HG03045 (cell line): ENCODE data around the gene SLC37A1.

Source experiments
- ATAC-seq: cut with Tn5 transposase; IDR thresholded peaks from one replicate; pipeline ENCODE4 v1.9.1; 2021; ENCODE audit warnings: mild to moderate bottlenecking, moderate library complexity; ENCODE audit not compliant: unreplicated experiment

The SLC37A1 gene

GRCh38 chr21:42542196-42542595, 28.5 kb downstream of the SLC37A1 start:
- ATAC-seq = no peak

GRCh38 chr21:42542596-42542995, 28.9 kb downstream of the SLC37A1 start:
- no peak for ATAC-seq

GRCh38 chr21:42543106-42543847, 29.6 kb downstream of the SLC37A1 start:
- no peak for ATAC-seq

DNA sequence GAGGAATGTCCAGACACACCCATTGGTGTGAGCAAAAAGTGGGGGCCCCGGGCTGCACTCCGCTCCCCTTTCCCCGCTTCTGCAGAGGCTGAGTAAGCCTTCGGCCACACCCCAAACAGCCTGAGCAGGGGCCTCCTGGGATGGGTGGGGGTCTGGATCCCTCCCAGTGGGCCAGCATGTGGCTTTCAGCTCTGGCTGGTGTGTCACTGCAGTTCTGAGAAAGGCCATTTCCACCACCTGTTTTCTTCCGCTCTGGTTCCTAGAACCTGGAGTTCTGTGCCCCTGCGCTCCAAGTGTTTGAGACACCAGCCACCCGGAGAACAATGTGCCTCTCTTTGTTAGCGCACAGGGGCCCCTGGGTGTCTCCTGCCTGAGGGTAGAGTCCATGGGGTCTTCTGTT, 30.9 kb downstream of the SLC37A1 start:
- no peak for ATAC-seq

- no peak for ATAC-seq
Measured at GRCh38 chr21:42545317-42545716, 31.7 kb downstream of the SLC37A1 start.

DNA sequence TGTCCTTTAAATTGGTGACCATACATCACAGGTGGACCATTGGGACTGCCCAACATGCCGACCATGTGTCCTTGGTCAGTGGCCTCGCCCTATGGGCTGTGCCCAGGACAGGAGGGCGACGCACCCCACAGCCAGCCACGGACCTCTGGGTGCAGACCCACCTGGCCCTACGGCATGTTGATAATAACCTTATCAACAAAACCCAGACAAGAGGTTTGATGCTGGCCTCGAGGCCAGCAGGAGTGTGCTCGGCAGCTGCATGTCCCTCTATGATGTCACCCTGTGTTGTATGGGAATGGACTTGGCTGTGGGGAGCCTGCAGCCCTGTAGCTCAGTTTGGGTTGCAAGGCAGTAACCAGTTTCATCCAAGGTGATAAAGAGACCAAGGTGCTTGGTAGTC, 32.1 kb downstream of the SLC37A1 start:
- no peak for ATAC-seq

DNA sequence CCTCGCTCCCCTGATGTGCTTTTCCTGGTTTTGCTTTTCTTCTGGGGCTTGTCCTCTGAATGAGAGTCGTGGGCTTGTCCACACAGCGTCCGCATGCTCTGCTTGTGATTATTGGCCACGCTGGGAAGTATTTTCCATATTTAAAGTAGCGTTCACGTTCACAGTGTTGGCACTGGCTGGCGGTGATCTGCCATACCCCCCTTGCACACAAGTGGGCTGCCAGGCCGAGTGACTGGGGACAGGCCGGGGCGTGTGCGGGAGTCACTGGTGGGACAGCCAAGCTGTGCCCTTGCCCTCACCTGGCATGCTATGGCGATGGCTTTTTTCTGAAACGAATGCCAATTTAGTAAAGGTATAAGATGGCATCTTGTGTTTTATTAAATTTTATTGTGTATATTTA, 32.8 kb downstream of the SLC37A1 start:
- no peak for ATAC-seq

GRCh38 chr21:42547001-42547905, 33.6 kb downstream of the SLC37A1 start:
- ATAC-seq = no peak

DNA sequence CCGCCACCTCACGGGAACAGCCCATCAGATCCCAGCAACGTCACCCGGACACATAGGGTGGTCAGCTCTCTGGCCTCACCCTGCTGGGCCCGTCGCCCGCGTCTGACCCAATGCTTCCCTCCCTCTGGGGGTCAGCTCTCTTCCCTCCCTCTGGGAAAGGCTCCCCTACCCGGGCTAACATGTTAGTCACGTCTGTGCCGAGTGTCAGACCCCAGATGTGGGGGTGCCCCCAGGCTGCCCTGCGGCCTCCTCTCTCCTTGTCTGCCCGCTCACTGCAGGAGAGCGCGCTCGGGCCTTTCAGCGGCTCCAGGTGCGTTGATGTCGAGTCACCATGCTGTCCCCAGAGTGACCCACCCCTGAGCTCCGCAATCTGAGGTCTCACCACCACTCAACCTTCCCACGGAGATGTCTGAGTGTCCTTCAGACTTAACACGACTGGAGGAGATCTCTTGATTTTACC, 34.3 kb downstream of the SLC37A1 start:
- no peak for ATAC-seq

- ATAC-seq = no peak
Measured at GRCh38 chr21:42548687-42549406, 35.2 kb downstream of the SLC37A1 start.

DNA sequence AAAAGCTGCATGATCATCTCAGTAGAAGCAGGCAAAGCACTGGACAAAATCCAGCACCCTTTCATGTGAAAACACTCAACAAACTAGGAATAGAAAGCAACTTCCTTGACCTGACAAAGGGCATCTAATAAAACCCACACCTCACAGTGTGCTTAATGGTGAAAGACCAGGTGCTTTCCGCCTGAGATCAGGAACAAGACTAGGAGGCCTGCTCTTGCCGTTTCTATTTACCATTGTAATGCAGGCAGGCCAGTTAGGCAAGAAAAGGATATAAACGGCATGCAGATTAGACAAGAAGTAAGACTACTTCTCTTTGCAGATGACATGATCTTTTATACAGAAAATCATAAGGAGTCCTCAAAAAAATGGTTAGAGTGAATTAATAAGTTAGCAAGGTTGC, 37.2 kb downstream of the SLC37A1 start:
- ATAC-seq = no peak

DNA sequence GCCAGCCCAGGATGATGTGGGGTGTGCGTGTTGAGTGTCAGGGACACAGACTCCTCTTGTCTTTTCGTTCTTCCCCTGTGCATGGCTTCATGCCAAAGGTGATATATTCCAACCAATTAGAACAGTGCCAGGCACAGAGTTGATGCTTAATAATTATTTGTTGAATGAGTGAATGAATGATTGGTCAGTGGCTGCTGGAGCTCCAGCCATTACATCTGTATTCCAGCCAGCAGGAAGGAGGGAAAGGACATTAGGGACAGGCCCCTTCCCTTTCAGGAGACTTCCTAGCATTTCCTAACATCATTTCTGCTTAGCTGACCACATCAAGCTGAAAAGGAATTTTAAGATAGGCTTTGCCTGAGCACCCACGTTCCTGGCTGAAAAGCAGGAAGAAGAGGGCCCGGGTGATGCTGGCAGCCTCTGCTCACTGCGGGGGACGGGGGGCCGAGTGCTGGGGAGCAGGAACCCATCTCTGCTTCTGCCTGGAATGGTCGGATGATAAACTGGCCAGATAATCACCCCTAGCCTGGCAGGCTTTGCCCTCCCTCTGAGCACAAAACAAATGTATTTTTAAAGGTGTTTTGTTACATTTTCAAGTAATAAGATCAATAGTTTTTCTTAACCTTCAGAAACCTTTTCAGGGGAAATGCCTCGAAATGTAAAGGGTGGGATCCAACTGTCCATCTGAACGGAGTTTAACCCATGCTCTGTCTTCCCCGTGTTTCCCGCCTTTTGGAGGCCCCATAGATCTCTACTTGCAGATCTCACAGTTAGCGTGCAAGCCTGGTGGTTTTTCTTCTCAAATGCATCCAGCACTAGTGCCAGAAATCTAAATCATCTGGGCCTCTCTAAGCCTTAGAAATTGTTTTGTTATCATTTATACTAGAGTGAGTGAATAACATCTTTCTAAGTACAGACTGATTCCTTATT, 39.0 kb downstream of the SLC37A1 start:
- no peak for ATAC-seq

DNA sequence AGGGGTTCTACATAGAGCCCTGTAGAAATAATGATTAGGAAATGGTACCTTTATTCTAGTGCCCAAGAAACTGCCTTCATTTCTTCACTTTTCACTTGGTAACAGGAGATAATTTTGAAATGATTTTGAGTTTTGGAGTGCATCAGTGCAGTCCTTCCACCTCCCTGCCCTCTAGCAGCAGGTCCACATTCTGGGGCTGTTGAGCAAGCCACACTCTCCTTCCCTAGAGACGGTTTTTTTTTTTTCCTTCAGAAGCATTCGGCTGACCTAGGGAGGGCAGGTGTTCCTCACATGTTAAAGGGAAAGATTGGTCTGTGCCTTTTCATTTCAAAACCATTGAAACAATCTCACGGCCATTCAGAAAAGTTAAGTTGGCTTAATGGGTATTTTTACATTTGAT, 39.8 kb downstream of the SLC37A1 start:
- no peak for ATAC-seq

DNA sequence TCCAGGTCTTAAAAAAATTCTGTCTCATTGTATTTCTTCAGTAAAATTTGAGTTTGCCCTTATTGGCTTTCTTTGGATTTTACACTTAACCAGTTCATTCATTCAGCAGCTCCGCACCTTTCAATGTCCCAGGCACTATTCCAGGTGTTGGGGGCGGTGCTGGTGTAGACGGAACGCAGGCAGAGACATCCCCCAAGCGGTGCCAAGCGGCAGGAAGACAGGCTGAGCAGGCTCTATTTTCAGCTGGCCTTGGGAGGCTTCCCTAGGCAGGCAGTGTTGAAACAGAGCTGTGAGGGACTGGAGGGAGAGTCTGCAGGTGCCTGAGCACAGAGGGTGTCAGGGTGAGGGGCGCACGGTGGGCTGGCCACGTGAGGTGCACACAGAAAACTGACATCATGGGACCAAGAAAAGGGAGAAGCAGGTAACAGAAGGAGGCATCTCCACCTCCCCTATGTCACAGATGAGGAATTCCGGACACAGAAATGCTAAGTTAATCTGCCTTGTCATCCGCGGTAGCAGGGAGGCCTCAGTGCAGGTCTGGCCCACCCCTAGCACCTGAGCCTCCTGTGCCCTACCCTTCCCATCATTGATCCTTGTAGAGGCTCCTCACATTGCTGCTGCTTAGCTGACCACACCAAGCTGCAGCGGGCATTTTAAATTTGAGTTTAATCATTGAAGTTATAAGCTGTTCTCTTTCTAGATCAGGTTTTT, 40.8 kb downstream of the SLC37A1 start:
- ATAC-seq = no peak

GRCh38 chr21:42555756-42556438, 42.2 kb downstream of the SLC37A1 start:
- ATAC-seq = no peak

DNA sequence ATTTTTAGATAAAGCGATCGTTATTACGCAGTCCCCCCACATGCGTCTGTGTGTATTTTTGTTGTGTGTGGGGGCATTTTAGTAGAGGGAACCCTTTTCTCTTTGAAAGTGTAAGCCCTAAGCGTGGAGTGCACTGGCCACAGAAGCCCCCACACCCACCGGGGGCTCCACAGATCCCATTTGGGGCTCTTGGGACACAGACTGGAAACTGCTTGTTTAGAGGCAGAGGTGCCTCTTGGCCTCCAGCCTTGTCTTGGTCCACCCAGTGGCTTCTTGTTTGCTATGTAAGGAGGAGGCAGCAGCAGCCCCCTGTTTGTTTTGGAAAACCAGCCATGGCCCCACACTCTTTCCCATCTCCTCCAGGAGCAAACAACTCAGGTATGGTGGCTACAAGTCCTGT, 42.8 kb downstream of the SLC37A1 start:
- no peak for ATAC-seq

DNA sequence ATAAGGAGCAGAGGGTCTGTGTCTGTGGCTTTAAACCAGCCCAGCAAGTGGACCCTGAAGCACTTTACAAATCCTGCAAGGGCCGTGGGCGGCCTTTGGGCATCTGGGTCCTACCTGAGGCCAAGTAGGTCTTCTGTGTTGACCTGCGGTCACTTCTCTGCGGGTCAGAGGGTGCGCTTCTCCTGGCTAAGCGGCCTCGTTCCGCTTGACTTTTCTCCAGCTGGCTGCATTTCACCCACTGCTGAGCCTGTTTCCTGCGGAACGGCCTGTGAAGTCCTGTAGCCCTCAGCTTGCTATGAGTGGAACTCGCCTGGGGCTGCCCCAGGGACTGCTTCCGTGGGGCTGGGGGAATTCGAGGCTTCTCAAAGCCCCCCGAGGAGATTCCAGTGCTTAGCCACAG, 43.3 kb downstream of the SLC37A1 start:
- ATAC-seq = no peak

GRCh38 chr21:42557420-42557819, 43.8 kb downstream of the SLC37A1 start:
- ATAC-seq = no peak

DNA sequence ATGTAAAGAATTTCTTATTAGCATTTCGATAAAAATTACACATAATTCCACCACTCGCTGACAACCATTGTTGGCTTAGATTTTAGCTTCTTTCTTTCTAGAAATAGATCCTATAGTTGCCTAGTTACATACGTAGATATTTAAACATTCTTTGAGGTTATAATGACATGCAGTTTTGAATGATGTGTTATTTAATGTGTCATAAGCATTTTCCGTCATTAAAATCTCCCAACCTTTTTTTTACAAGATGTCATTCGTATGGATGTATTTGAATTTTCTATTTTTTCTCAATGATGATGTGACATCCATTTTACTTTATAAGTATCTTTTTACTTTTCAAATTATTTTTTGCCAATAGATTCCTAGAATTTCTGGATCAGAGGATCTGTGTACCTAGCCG, 44.7 kb downstream of the SLC37A1 start:
- ATAC-seq = no peak
